PC-3 (cell line): ENCODE results near the gene ISG20L2. TPM values are rescaled to one million over a fixed set of nuclear protein-coding genes. Genes with fewer than 3 reads are reported as not detected.

ENCODE experiments used
- ATAC-seq: fragments of 200-7000 bp; cut with Tn5 transposase; 2 replicates; pipeline ENCODE4 v1.9.1; 2020; ENCODE audit warnings: mild to moderate bottlenecking, moderate library complexity
- BruUV-seq: library from RNA; stranded (reverse); fragments of 400-500 nt; replicated peaks from 2 replicates; lab custom pipeline; 2021; lab: Mats Ljungman, UMichigan
- CTCF ChIA-PET: fragments of 300-600 bp; sonication (Branson Sonifier 250); formaldehyde crosslinking; loops from one replicate; lab custom pipeline; 2022; ENCODE audit warnings: antibody characterized with exemption; lab: Charles Lee
- POLR2A ChIA-PET: fragments of 300-600 bp; sonication (Branson Sonifier 250); formaldehyde crosslinking; loops from one replicate; lab custom pipeline; 2022; ENCODE audit warnings: antibody characterized with exemption; ENCODE audit not compliant: unreplicated experiment; lab: Charles Lee
- DNase-seq: peaks from one replicate; pipeline ENCODE4 v3.0.0-alpha.2; 2015
- H2AFZ ChIP-seq: fragments of 300-600 bp; sonication (generic); 2 replicates; pipeline ENCODE4 v1.6.0; 2016; ENCODE audit warnings: antibody characterized with exemption, low read length
- H3F3A ChIP-seq: fragments of 300-600 bp; sonication (generic); one replicate; pipeline ENCODE4 v1.6.0; 2017; ENCODE audit warnings: antibody characterized with exemption, low read length, control low read depth, mild to moderate bottlenecking; ENCODE audit not compliant: unreplicated experiment
- H3K27ac ChIP-seq: fragments of 300-600 bp; sonication (generic); 2 replicates; pipeline ENCODE4 v1.5.1; 2016; ENCODE audit warnings: mild to moderate bottlenecking, low read length
- H3K27me3 ChIP-seq: fragments of 300-600 bp; sonication (generic); 2 replicates; pipeline ENCODE4 v1.6.1; 2016; ENCODE audit warnings: low read length, mixed read lengths
- H3K36me3 ChIP-seq: fragments of 300-600 bp; sonication (generic); 2 replicates; pipeline ENCODE4 v1.6.1; 2016; ENCODE audit warnings: low read depth, mixed run types, low read length, mixed read lengths
- H3K4me1 ChIP-seq: fragments of 300-600 bp; sonication (generic); 2 replicates; pipeline ENCODE4 v1.5.1; 2016; ENCODE audit warnings: low read length; ENCODE audit not compliant: insufficient read depth
- H3K4me2 ChIP-seq: fragments of 300-600 bp; sonication (generic); 2 replicates; pipeline ENCODE4 v1.6.0; 2016; ENCODE audit warnings: low read length
- H3K4me3 ChIP-seq: fragments of 300-600 bp; sonication (generic); 2 replicates; pipeline ENCODE4 v1.5.1; 2016; ENCODE audit warnings: mild to moderate bottlenecking, low read length, mixed read lengths
- H3K79me2 ChIP-seq: fragments of 300-600 bp; sonication (generic); 2 replicates; pipeline ENCODE4 v1.6.1; 2017; ENCODE audit warnings: low read length, mixed read lengths
- H3K9ac ChIP-seq: fragments of 300-600 bp; sonication (generic); 2 replicates; pipeline ENCODE4 v1.6.0; 2016; ENCODE audit warnings: mild to moderate bottlenecking, low read length
- H3K9me2 ChIP-seq: fragments of 300-600 bp; sonication (generic); replicated peaks from 2 replicates; pipeline ENCODE4 v1.6.1; 2016; ENCODE audit warnings: mixed run types, low read length, mixed read lengths
- H3K9me3 ChIP-seq: fragments of 300-600 bp; sonication (generic); 2 replicates; pipeline ENCODE4 v1.6.1; 2016; ENCODE audit warnings: low read length, mixed read lengths
- H4K20me1 ChIP-seq: fragments of 300-600 bp; sonication (generic); 2 replicates; pipeline ENCODE4 v1.6.1; 2016; ENCODE audit warnings: low read length, mixed read lengths
- EZH2 ChIP-seq: fragments of 300-600 bp; sonication (generic); IDR thresholded peaks from one replicate; pipeline ENCODE4 v1.6.1; 2017; ENCODE audit warnings: antibody characterized with exemption, mild to moderate bottlenecking, low read length; ENCODE audit not compliant: unreplicated experiment
- EZH2phosphoT487 ChIP-seq: fragments of 300-600 bp; sonication (generic); IDR thresholded peaks from 2 replicates; pipeline ENCODE4 v1.6.1; 2018; ENCODE audit warnings: mild to moderate bottlenecking, antibody characterized with exemption, low read length, borderline replicate concordance
- intact Hi-C: fragments of 100-400 bp; cut with micrococcal nuclease; formaldehyde crosslinking; loops from 2 replicates; pipeline ENCODE4 v1.9.0; 2023
- total RNA-seq: library from RNA; depleted of rRNA; stranded (reverse); fragments of >200 nt; gene quantifications from 2 replicates; pipeline ENCODE4 v1.2.3, GENCODE V29; 2014
- TF ChIP-seq, protein P1 (sequence below): fragments of 300-600 bp; sonication (generic); conservative IDR thresholded peaks from 2 replicates; pipeline ENCODE4 v1.5.1; 2017; ENCODE audit warnings: antibody characterized with exemption, low read depth, mild to moderate bottlenecking, low read length

ISG20L2 gene
- total RNA-seq, 1 experiment from 2014 or later: 39.2 TPM

DNA sequence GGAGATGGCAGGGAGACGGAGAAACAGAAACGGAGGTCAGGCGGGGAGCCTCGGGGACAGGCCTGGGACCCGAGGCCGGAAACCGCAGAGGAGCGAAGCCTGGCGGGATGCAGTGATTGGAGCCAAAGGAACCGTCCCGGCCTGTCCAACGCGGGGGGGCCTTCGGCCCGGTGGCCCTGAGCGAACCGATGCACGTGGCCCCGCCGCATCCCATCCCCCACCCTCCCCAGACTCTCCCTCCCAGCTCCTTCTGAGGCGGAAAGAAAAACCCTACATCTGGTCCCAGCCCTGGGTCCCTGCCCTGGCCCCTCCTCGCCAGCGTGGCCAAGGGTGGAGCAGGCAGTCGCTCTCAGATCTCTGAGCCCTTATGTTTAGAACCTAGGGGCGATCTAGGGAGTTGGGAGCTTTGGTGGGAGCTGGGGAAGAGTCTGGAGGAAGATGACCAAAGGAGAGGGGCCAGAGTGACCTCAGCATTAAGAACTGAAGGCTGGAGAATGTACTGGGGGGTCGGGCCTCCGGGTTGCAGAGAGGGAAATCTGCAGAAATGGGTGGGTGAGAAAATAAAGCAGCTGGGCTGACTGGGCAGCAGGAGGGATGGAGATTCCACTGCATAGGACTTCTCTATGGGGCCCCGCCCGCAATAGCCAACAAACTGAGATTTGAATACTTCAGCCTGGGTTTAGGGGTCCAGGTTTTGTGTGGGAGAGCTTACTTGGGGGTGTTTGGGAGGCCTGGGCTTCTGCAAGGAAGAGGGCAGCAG lies 21.7 kb downstream of the ISG20L2 start:
- H3K9me3 ChIP-seq: no peaks in the 10 kb centered on the region
- H3K27me3 ChIP-seq: no peaks in the 10 kb centered on the region
- H3K9ac ChIP-seq: peak overlapping the region; percentile 4; the same call in 1 of the 2 replicates
- H3F3A ChIP-seq: no peaks in the 10 kb centered on the region
- H3K36me3 ChIP-seq: no peaks in the 10 kb centered on the region
- no TSS peak for BruUV-seq
- ChIA-PET POLR2A (interaction anchor here (0.5 to 0.6 kb wide), 3 partner anchors 15 to 34 kb away, joined by 3 to 7 read pairs (median 5); partner anchors contain the start of gene MRPL24), CTCF (interaction anchor here (1.0 to 3.7 kb wide), 4 partner anchors 17 to 29 kb away, joined by 3 to 84 read pairs (median 5); no protein-coding TSS in a partner anchor)
- intact Hi-C loops: no loop called here
- H3K4me2 ChIP-seq: peak overlapping the region; percentile 98
- no peaks in the 10 kb centered on the region for H4K20me1 ChIP-seq
- DNase-seq: peak; percentile 29
- TF ChIP-seq EZH2 (no peak), EZH2phosphoT487 (no peak)
- ATAC-seq: peak; percentile 1
- H3K4me1 ChIP-seq: peaks cover 58% of the 10 kb centered on the region
- H2AFZ ChIP-seq: peak overlapping the region; percentile 83
- H3K4me3 ChIP-seq: peak overlapping the region; percentile 71
- no peak overlapping the region for H3K27ac ChIP-seq
- peaks cover 17% of the 10 kb centered on the region for H3K79me2 ChIP-seq
- H3K9me2 ChIP-seq: no peaks in the 10 kb centered on the region

DNA sequence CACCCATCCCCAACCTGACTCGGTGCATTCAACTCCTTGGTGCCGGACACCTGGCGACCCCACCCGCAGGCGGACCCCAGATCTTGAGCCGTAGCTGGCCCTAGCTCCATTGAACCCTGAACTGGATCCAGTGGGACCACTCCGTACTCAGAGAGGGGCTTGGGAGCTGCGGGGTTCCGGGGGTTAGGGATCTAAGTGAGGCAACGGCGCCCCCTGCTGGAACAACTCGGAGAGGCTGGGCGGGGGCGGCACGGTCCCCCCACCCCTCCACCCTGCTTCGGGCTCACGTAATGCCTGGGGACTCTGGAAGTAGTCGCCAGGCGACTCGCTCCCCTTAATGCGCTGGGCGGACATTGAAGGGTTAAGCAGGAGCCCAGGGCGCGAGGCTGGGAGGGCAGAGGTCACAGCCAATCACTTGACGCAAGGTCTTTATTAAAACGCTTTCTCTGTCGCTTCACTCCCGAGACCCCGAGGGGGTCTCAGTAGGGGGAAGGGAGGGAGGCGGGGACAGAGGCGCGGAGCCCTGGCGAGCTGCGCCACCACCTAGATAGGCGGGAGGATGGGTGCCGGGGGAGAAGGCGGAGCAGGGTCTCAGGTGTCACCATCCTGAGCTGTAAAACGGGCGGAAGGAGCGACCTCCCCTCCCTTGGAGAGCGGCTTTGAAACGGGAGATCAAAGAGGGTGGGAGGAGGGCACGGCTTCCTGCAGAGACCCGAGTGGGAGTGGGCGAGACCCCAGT lies 22.5 kb downstream of the ISG20L2 start:
- Histone ChIP-seq H3K27ac (no peak overlapping the region), H3K79me2 (peaks cover 17% of the 10 kb centered on the region), H3K27me3 (no peaks in the 10 kb centered on the region), H3K9me2 (no peaks in the 10 kb centered on the region), H4K20me1 (no peaks in the 10 kb centered on the region), H2AFZ (peak overlapping the region; percentile 83), H3K9ac (peak overlapping the region; percentile 63), H3K4me2 (peak overlapping the region; percentile 98), H3K4me1 (peaks cover 58% of the 10 kb centered on the region), H3K9me3 (no peaks in the 10 kb centered on the region), H3K36me3 (no peaks in the 10 kb centered on the region), H3K4me3 (peak overlapping the region; percentile 71), H3F3A (no peaks in the 10 kb centered on the region)
- no TSS peak for BruUV-seq
- CTCF ChIA-PET: interaction anchor here (0.5 to 3.7 kb wide), 8 partner anchors 14 to 51 kb away, joined by 3 to 84 read pairs (median 3); no protein-coding TSS in a partner anchor
- TF ChIP-seq, protein P1, sequence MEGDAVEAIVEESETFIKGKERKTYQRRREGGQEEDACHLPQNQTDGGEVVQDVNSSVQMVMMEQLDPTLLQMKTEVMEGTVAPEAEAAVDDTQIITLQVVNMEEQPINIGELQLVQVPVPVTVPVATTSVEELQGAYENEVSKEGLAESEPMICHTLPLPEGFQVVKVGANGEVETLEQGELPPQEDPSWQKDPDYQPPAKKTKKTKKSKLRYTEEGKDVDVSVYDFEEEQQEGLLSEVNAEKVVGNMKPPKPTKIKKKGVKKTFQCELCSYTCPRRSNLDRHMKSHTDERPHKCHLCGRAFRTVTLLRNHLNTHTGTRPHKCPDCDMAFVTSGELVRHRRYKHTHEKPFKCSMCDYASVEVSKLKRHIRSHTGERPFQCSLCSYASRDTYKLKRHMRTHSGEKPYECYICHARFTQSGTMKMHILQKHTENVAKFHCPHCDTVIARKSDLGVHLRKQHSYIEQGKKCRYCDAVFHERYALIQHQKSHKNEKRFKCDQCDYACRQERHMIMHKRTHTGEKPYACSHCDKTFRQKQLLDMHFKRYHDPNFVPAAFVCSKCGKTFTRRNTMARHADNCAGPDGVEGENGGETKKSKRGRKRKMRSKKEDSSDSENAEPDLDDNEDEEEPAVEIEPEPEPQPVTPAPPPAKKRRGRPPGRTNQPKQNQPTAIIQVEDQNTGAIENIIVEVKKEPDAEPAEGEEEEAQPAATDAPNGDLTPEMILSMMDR: peak; percentile 99
- TF ChIP-seq EZH2phosphoT487: no peak
- intact Hi-C loops: loop anchor here (1.0 kb wide), 1 partner anchor 17 kb away; no protein-coding TSS in a partner anchor
- ATAC-seq (peak; percentile 29), DNase-seq (peak; percentile 72)
- POLR2A ChIA-PET: interaction anchor here (0.5 to 1.0 kb wide), 3 partner anchors 15 to 17 kb away, joined by 3 to 7 read pairs (median 4); no protein-coding TSS in a partner anchor

DNA sequence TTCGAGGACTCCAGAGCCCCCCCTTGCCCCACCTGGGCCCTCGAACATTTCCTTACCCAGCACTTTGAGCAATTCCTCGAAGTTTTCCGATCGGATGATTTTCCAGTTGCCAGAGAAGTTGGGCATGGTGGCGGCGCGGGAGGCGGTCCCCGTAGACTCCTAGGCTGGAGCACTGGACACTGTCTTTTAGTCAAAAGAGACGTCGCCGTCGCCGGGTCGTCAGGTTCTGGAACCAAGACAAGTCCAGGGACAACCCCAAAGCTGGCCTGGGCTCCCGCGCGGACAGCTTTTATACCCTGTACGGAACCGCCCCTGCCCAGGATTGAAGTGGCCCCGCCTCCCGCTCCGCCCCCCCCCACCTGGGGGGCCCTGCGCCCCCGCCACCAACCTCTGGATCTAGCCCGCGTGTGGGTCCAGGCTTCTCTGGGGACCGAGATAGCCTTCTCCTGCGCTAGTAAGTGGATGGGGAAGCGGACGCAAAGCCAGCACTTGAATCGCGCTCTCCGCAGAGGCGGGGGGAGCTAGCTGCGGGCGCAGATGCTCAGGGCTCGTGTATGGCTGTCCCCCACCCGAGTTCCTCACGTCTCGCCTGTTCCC lies 23.1 kb downstream of the ISG20L2 start, which contains the start of gene CRABP2:
Gene CRABP2, minus strand, starts transcription at position 263 of the 597 bp plus-strand sequence. Its CDS starts 137 bp downstream, at position 126.
- no peaks in the 10 kb centered on the region for H3K27me3 ChIP-seq
- H3K36me3 ChIP-seq: no peaks in the 10 kb centered on the region; the same call in 1 of the 2 replicates
- no peaks in the 10 kb centered on the region for H3K9me2 ChIP-seq
- POLR2A ChIA-PET: interaction anchor here (0.7 to 1.0 kb wide), 2 partner anchors 14 to 44 kb away, joined by 4 read pairs; no protein-coding TSS in a partner anchor
- H3K79me2 ChIP-seq: peaks cover 17% of the 10 kb centered on the region
- H3K27ac ChIP-seq: peak within 1 kb of the TSS; percentile 48
- H3F3A ChIP-seq: no peaks in the 10 kb centered on the region
- DNase-seq (peak; percentile 53), ATAC-seq (peak; percentile 14)
- peak within 1 kb of the TSS; percentile 63 for H3K9ac ChIP-seq
- H4K20me1 ChIP-seq: no peaks in the 10 kb centered on the region
- H2AFZ ChIP-seq: peak within 1 kb of the TSS; percentile 83
- H3K9me3 ChIP-seq: no peaks in the 10 kb centered on the region
- BruUV-seq: no TSS peak
- CTCF ChIA-PET: interaction anchor here (0.5 to 3.7 kb wide), 6 partner anchors 14 to 180 kb away, joined by 3 to 84 read pairs (median 5); no protein-coding TSS in a partner anchor
- H3K4me1 ChIP-seq: peaks cover 55% of the 10 kb centered on the region
- H3K4me2 ChIP-seq: peak within 1 kb of the TSS; percentile 98
- intact Hi-C loops: loop anchor here (1.0 kb wide), 1 partner anchor 16 kb away; no protein-coding TSS in a partner anchor
- TF ChIP-seq EZH2phosphoT487: no peak
- no peak for TF ChIP-seq EZH2
- TF ChIP-seq, protein P1: no peak
- H3K4me3 ChIP-seq: peak within 1 kb of the TSS; percentile 71
